WERI-Rb-1 (cell line): ENCODE data around the gene CDC42EP2.

ENCODE experiments used
- DNase-seq: peaks from one replicate; pipeline ENCODE4 v3.0.0-alpha.2; 2020
- H3K27ac ChIP-seq: fragments of 250-450 bp; sonication (Bioruptor Pico); 2 replicates; pipeline ENCODE4 v1.5.1; 2020; ENCODE audit warnings: mild to moderate bottlenecking, moderate library complexity
- H3K27me3 ChIP-seq: fragments of 250-450 bp; sonication (Bioruptor Pico); 2 replicates; pipeline ENCODE4 v1.5.1; 2021; ENCODE audit warnings: mild to moderate bottlenecking, low read depth, moderate library complexity; ENCODE audit not compliant: insufficient read depth, severe bottlenecking
- H3K36me3 ChIP-seq: fragments of 250-450 bp; sonication (Bioruptor Pico); 2 replicates; pipeline ENCODE4 v1.5.1; 2020; ENCODE audit warnings: mild to moderate bottlenecking, moderate library complexity
- H3K4me3 ChIP-seq: 2 replicates; pipeline ENCODE4 v1.5.1; 2011; ENCODE audit warnings: low read depth, mild to moderate bottlenecking, control low read depth, low read length
- H3K9me3 ChIP-seq: fragments of 250-450 bp; sonication (Bioruptor Pico); 2 replicates; pipeline ENCODE4 v1.5.1; 2021; ENCODE audit warnings: mild to moderate bottlenecking, moderate library complexity; ENCODE audit not compliant: severe bottlenecking
- TF ChIP-seq, protein P1 (sequence below): IDR thresholded peaks from 2 replicates; pipeline ENCODE4 v1.5.1; 2011; ENCODE audit warnings: low read depth, mild to moderate bottlenecking, control low read depth, inconsistent platforms, low read length

CDC42EP2 gene

DNA sequence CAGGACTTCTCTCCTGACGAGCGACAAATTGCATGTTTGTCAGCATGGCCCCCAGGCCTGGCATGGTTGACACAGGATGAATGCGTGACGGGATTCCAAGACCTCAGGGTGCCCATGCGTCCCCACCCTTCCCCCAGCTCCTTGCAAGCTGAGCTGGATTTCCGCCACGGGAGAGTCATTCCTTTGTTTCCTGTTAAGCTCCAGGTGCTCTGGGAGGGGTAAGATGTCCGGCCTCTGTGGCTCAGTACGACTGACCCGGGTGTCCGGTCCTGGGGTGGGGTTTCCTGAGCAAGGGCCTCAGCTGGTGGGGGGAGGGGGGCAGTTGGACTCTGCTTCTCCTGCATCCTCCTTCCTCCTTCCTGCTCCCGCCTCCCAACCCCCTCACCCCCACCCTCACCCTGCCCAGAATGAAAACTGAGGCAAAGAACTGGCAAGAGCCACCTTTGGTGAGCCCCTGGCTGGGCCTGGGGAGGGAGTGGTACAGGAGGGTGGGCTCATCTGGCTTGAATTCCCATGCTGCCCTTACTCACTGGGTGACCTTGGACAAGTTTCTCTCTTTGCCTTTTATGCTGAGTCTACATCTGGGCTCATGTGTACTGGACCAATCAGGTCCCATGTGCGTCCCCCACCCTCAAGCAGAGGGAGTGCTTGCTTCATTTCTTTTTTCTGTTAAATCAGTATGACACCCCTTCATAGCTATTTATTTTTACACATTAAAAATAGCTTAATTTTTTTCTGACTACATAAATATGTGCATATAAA is 2.5 kb downstream of the CDC42EP2 start:
- H3K4me3 ChIP-seq, result no peak overlapping the region
- peak; percentile 68 for DNase-seq
- H3K9me3 ChIP-seq, result no peaks in the 10 kb centered on the region
- peak overlapping the region; percentile 42; the same call in 1 of the 2 replicates for H3K27ac ChIP-seq
- peaks cover 16% of the 10 kb centered on the region for H3K36me3 ChIP-seq
- TF ChIP-seq, protein P1, sequence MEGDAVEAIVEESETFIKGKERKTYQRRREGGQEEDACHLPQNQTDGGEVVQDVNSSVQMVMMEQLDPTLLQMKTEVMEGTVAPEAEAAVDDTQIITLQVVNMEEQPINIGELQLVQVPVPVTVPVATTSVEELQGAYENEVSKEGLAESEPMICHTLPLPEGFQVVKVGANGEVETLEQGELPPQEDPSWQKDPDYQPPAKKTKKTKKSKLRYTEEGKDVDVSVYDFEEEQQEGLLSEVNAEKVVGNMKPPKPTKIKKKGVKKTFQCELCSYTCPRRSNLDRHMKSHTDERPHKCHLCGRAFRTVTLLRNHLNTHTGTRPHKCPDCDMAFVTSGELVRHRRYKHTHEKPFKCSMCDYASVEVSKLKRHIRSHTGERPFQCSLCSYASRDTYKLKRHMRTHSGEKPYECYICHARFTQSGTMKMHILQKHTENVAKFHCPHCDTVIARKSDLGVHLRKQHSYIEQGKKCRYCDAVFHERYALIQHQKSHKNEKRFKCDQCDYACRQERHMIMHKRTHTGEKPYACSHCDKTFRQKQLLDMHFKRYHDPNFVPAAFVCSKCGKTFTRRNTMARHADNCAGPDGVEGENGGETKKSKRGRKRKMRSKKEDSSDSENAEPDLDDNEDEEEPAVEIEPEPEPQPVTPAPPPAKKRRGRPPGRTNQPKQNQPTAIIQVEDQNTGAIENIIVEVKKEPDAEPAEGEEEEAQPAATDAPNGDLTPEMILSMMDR, result no peak
- no peaks in the 10 kb centered on the region for H3K27me3 ChIP-seq

DNA sequence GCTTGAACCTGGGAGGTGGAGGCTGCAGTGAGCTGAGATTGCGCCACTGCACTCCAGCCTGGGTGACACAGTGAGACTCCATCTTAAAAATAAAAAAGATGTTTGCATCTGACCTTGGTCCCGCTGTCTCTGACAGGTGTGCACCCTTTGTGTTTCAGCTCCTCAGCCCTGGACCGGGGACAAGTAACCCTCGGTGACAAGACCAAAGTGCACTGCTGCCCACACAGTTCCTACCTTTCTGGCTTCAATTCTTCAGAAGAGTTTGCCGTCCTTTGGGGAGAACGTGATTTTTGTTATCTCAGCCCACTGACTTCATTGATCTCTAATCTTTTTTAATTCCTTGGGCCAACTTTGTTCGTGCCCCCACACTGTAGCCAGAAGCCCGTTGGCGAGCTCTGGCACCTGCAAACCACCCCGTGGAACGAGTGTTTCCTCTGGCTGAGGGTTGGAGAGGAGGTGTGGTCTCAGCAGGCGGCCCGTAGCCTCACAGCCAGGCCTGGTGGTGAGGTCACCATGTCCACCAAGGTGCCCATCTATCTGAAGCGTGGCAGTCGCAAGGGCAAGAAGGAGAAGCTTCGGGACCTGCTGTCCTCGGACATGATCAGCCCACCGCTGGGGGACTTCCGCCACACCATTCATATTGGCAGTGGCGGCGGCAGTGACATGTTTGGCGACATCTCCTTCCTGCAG is 5.9 kb downstream of the CDC42EP2 start:
- TF ChIP-seq, protein P1, result no peak
- no peak overlapping the region for H3K27ac ChIP-seq

DNA sequence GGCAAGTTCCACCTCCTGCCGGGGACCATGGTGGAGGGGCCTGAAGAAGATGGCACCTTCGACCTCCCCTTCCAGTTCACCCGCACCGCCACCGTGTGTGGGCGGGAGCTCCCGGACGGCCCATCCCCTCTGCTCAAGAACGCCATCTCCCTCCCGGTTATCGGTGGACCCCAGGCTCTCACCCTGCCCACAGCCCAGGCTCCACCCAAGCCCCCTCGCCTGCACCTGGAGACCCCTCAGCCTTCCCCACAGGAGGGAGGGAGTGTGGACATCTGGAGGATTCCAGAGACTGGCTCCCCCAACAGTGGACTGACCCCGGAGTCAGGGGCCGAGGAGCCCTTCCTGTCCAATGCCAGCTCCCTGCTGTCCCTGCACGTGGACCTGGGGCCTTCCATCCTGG is 6.4 kb downstream of the CDC42EP2 start:
- TF ChIP-seq, protein P1, result no peak
- peaks cover 20% of the 10 kb centered on the region for H3K36me3 ChIP-seq
- H3K27ac ChIP-seq, result no peak overlapping the region
- H3K4me3 ChIP-seq, result no peak overlapping the region
- no peaks in the 10 kb centered on the region for H3K9me3 ChIP-seq
- H3K27me3 ChIP-seq, result no peaks in the 10 kb centered on the region
- no peak for DNase-seq

More for the DNA sequence above, 5.9 kb downstream of the CDC42EP2 start:
- Histone ChIP-seq H3K36me3 (peaks cover 20% of the 10 kb centered on the region), H3K4me3 (no peak overlapping the region), H3K9me3 (no peaks in the 10 kb centered on the region), H3K27me3 (no peaks in the 10 kb centered on the region)
- DNase-seq, result no peak

DNA sequence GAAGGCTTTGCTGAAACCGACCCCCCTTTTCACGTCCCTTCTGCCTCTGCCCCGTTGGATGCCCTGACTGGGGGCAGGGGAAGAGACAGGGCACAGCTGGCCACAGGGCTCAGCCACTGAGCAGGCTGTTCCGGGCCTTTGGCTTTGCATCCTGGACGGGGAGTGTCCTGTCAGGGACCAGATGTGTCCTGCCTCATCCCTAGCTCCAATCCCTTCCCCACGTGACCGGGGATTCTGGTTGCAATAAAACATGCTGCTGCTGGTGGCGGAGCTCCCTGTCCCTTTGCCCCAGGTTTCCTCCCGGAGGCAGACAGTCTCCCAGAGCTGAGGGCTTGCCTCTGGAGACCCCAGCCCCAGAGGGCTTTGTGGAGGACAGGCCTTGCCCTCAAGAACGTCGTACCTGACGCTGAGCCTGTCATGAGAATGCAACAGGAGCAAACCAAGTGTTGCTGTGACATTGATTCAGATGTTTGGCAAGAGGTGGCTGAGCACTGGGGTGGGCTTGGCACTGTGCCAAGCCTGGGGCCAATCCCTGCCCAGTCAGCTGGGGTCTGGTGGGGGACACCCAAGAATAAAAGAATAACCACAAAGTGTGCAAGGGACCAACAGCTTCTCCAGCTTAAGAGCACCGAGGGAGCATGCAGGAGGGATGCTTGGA is 7.3 kb downstream of the CDC42EP2 start:
- TF ChIP-seq, protein P1, result no peak
- Histone ChIP-seq H3K27ac (no peak overlapping the region), H3K27me3 (no peaks in the 10 kb centered on the region), H3K9me3 (no peaks in the 10 kb centered on the region), H3K36me3 (peaks cover 20% of the 10 kb centered on the region), H3K4me3 (no peak overlapping the region)
- DNase-seq, result peak; percentile 84

DNA sequence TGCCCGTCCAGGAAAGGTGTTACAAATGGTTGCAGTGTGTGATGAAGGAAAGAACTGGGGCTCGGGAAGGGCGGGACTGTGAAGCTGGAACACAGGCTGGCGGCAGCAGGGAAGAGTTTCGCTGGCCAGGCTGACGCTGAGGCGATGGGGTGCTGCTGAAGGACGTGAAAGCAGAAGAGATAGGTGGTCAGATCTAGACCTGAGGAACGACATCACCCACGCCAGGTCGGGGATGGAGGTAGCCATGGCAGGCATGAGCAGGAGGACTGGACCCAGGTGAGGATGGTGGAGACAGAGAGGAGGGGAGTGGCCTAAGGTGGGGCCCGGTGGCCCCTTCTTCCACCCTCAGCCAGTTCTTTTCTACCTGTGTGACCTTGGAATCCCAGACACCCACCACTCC is 9.1 kb downstream of the CDC42EP2 start:
- no peak for DNase-seq
- Histone ChIP-seq H3K4me3 (no peak overlapping the region), H3K9me3 (no peaks in the 10 kb centered on the region), H3K36me3 (peaks cover 20% of the 10 kb centered on the region), H3K27me3 (no peaks in the 10 kb centered on the region), H3K27ac (no peak overlapping the region)
- TF ChIP-seq, protein P1, result no peak
